Stimulated activated CD8-positive, alpha-beta memory T cell treated with anti-CD3 and anti-CD28 coated beads, Interleukin-7, amount 100 ng/mL, for 48 hours (primary cell): Measurements from ENCODE around the gene CNN2.

ENCODE experiments used
- DNase-seq, 2 donors: peaks; one replicate each; pipeline ENCODE4 v3.0.0-alpha.2; 2020; ENCODE audit warnings: low read depth in 1 of 2; ENCODE audit errors: extremely low read depth in 1 of 2

The CNN2 gene

DNA sequence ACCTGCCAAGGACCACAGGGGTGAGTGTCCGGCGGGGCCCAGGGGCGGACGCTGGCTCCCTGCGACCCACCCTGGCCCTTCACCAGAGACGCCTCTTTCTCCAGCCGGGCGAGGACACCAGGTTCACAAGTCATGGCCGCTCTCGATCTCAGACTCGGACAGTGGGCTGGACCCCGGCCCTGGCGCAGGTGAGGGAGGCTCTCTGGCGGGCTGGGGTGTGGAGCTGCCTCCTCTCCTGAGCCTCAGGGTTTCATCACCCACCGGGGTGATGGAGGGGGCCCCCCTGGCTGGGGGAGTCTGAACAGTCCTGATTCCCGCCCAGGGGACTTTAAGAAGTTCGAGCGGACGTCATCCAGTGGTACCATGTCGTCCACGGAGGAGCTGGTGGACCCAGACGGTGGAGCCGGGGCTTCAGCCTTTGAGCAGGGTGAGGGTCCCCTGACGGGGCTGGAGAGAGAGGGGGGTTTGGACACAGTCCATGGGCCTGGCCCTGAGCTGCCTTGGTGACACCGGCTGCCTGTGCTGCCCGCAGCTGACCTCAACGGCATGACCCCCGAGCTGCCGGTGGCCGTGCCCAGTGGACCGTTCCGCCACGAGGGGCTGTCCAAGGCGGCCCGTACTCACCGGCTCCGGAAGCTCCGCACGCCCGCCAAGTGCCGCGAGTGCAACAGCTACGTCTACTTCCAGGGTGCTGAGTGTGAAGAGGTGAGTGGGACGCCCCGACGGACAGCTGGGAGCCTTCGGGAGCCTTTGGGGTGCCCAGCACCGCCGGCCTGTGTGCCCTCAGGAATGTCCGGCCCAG lies 54.2 kb downstream of the CNN2 start:
- no peak for DNase-seq

DNA sequence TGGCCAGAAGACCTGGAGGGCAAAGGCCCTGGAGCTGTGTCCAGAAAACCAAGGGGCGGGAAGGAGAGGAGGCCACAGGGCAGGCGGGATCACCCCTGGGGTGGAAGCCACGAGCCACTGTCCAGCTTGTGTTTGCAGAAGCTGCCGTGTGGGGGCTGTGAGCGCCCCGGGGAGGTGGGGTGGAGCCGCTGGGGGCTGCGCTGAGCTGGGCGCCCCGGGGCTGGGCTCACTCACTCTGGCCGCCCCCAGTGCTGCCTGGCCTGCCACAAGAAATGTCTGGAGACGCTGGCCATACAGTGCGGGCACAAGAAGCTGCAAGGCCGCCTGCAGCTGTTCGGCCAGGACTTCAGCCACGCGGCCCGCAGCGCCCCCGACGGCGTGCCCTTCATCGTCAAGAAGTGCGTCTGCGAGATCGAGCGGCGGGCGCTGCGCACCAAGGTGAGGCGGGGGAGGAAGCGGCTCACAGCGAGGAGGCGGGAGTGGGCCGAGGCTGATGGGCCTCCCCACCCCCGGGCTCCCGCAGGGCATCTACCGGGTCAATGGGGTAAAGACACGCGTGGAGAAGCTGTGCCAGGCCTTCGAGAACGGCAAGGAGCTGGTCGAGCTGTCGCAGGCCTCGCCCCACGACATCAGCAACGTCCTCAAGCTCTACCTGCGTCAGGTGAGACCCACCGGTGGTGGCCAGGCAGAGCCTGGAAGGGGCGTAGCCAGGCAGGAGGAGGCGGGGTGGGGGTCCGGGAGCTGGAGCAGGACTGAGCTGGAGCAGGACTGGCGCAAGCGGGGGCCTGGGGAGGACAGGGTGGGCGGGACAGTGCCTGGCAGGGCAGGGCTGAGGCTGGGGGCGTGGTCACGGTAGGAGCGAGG lies 55.1 kb downstream of the CNN2 start:
- DNase-seq = no peak

DNA sequence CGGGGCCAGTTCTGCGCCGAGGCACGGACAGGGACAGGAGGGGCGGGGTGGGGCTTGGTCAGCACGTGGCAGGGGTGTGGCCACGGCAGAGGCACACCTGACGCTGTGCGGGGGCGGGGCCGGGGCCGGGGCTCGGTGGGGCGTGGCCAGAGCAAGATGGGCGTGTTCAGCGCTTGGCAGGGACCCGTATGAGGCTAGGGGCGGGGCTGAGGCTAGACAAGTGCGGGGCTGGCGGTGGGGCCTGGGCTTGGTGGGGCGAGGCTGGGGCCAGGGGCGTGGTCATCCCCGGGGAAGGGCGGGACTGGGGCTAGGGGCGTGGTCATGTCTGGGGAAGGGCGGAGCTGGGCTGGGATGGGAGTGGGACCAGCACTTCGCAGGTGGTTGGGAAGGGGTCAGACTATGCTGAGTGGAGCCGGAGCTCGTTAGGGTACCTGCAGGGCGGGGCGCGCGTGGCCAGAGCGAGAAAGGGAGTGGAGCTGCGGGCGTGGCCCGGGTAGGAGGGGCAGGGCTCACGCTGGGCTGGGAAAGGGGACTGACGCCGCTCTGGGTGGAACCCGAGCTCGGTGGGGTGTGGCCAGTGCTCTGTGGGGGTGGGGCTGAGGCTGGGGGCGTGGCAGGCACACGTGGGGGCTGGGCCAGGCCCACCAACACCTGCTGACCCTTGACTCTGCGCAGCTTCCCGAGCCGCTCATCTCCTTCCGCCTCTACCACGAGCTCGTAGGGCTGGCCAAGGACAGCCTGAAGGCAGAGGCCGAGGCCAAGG lies 55.9 kb downstream of the CNN2 start:
- peak; percentile 61 to 85 for DNase-seq

- DNase-seq = no peak
These were observed 56.8 kb downstream of the CNN2 start for GRCh38 chr19:1082928-1083816.

DNA sequence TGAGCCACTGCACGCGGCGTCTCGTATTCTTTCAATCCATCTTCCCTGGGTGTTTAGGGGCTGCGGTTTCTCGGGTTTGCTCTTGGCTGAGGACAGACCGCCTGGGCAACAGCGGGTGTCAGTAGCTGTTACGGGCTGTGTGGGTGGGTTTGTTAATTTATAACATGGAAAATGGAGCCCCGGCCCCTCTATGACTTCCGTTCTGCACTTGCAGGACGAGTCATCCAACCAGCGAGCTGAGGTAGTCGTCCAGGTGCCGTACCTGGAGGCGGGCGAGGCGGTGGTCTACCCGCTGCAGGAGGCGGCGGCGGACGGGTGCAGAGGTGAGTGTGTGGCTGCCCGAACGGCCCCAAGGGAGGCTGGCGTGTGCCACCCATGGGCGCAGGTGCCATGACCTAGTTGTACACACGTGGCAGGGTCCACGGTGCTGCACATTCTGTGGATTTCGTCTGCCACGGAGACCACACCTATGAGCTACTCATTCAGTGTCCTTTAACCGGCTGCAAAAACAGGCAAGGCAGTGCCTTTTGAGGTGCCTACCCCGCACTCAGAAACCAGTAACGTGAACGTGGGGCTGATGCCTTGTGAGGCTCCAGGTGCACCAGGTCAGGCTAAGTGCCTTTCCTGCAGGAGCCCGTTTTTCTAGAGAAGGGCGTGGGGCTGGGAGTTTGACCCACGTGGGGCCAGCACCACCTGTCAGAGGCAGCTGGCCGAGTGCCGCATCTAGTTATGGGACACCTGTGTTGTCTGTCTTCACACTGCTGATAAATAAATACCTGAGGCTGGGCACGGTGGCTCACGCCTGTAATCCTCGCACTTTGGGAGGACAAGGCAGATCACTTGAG lies 57.8 kb downstream of the CNN2 start:
- DNase-seq = no peak

DNA sequence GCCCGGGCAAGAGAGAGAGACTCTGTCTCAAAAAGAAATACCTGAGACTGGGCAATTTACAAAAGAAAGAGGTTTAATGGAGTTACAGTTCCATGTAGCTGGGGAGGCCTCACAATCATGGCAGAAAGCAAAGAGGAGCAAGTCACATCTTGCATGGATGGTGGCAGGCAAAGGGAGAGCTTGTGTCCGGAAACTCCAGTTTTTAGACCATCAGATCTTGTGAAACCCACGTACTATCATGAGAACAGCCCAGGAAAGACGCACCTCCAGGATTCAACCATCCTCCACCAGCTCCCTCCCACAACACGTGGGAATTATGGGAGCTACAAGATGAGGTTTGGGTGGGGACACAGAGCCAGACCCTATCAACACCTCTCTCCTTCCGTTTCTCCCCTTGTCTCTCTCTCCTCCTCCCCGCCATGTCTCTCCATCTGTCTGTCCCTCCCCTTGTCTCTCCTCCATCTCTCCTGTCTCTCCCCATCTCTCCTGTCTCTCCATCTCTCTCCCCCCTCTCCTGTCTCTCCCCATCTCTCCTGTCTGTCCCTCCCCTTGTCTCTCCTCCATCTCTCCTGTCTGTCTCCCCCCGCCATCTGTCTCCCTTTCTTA lies 58.7 kb downstream of the CNN2 start:
- no peak for DNase-seq

DNA sequence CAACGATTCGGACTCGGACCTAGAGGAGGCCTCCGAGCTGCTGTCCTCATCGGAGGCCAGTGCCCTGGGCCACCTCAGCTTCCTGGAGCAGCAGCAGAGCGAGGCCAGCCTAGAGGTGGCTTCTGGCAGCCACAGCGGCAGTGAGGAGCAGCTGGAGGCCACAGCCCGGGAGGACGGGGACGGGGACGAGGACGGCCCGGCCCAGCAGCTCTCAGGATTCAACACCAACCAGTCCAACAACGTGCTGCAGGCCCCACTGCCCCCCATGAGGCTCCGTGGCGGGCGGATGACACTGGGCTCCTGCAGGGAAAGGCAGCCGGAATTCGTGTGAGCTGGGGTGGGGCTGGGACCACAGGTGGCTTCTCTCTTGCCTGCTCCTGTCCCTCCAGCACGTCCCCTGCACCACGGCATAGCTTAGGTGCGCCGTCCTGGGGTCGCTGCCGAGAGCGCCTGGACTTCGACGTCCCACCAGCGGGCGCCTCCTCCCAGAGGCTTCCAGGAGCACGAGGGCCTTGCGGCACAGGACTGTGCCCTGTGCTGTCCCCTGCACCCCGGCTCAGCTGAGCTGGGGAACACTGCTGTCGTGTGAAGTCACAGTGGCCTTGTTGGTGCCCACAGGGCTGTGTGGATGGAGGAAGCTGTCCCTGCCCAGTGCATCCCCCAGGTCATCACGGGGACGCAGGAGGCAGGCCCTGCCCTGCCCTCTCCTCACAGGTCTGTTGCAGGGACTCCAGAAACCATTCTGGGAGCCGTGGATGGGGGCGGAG lies 59.5 kb downstream of the CNN2 start:
- DNase-seq = no peak

- no peak for DNase-seq
These were observed 60.2 kb downstream of the CNN2 start for GRCh38 chr19:1086613-1087012.

- no peak for DNase-seq
These were observed 61.5 kb downstream of the CNN2 start for GRCh38 chr19:1087813-1088415.

DNA sequence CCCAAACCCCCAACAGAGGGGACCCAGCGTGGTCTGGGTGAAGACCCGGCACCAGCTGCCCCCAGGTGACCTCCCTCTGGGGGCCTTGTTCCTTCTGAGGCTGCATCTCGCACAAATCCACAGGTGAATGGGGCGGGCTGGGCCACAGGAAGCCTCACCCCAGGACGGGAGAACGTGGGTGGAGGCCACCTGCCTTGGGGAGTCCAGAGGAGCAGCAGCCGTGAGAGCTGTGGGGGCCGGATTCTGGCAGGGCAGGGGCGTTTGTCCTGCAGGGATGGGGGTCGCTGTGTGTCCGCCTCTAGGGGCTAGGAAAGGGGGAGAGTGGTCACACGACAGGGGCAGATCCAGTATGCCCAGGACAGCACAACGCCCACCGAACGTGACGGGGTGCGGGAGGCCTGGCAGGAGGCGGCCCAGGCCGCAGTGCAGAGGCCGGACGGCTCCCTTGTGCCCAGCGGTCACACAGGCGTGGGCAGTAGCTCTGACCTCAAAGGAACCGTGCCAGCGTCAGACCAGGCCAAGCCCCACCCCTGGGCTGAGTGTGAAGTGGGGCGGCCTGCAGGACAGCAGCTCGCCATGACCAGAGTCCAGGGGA lies 62.1 kb downstream of the CNN2 start:
- DNase-seq = no peak
